Keratinocyte (primary cell): ENCODE measurements around the gene KLHL29. TPM values are rescaled to one million over a fixed set of nuclear protein-coding genes. Genes with fewer than 3 reads are reported as not detected.

Experiments
- DNase-seq: peaks from one replicate; pipeline ENCODE4 v3.0.0-alpha.2; 2011; ENCODE audit warnings: low read depth, missing footprints, low spot score
- FAIRE-seq: peaks from 2 replicates; lab custom pipeline; 2011; peaks lifted over from hg19 to GRCh38; lab: Jason Lieb, UNC
- H2AFZ ChIP-seq: 2 replicates; pipeline ENCODE4 v1.6.0; 2012; ENCODE audit warnings: low read length, control low read depth, inconsistent platforms; ENCODE audit not compliant: control insufficient read depth
- H3K27ac ChIP-seq: 2 replicates; pipeline ENCODE4 v1.5.1; 2011; ENCODE audit warnings: low read length; ENCODE audit not compliant: control insufficient read depth, insufficient read depth
- H3K27me3 ChIP-seq: 3 replicates; pipeline ENCODE4 v1.6.0; 2011; ENCODE audit warnings: low read length; ENCODE audit not compliant: control insufficient read depth, insufficient read depth; ENCODE audit errors: extremely low read depth
- H3K36me3 ChIP-seq, 2 experiments: 2 replicates in 1 of 2; 3 replicates in 1 of 2; pipeline ENCODE4 v1.5.1; 2011; ENCODE audit warnings: low read length in 2 of 2, mild to moderate bottlenecking in 1 of 2; ENCODE audit not compliant: control insufficient read depth in 2 of 2, insufficient read depth in 2 of 2; ENCODE audit errors: extremely low read depth in 1 of 2
- H3K4me1 ChIP-seq: 3 replicates; pipeline ENCODE4 v1.5.1; 2011; ENCODE audit warnings: low read length; ENCODE audit not compliant: control insufficient read depth, insufficient read depth; ENCODE audit errors: extremely low read depth
- H3K4me2 ChIP-seq: 3 replicates; pipeline ENCODE4 v1.6.0; 2011; ENCODE audit warnings: low read depth, low read length; ENCODE audit not compliant: control insufficient read depth, insufficient read depth; ENCODE audit errors: extremely low read depth
- H3K4me3 ChIP-seq, 3 experiments: fragments of 200-600 bp in 1 of 3; sonication (generic) in 1 of 3; 2 replicates in 2 of 3; 3 replicates in 1 of 3; pipeline ENCODE4 v1.5.1; 2011 to 2016; ENCODE audit warnings: low read length in 3 of 3, mild to moderate bottlenecking in 3 of 3, control low read depth in 2 of 3, inconsistent platforms in 1 of 3, low read depth in 1 of 3, mixed read lengths in 1 of 3, mixed run types in 1 of 3, moderate library complexity in 1 of 3; ENCODE audit not compliant: control insufficient read depth in 2 of 3, insufficient read depth in 2 of 3; ENCODE audit errors: extremely low read depth in 1 of 3
- H3K79me2 ChIP-seq: 2 replicates; pipeline ENCODE4 v1.6.0; 2012; ENCODE audit warnings: low read length; ENCODE audit not compliant: control insufficient read depth, insufficient read depth
- H3K9ac ChIP-seq: 3 replicates; pipeline ENCODE4 v1.6.0; 2011; ENCODE audit warnings: low read length; ENCODE audit not compliant: control insufficient read depth, insufficient read depth; ENCODE audit errors: extremely low read depth
- H3K9me1 ChIP-seq: 3 replicates; pipeline ENCODE4 v1.6.0; 2011; ENCODE audit warnings: low read length; ENCODE audit not compliant: control insufficient read depth, insufficient read depth; ENCODE audit errors: extremely low read depth
- H3K9me3 ChIP-seq: 2 replicates; pipeline ENCODE4 v1.5.1; 2012; ENCODE audit warnings: low read depth, low read length; ENCODE audit not compliant: control insufficient read depth
- H4K20me1 ChIP-seq: 3 replicates; pipeline ENCODE4 v1.6.0; 2011; ENCODE audit warnings: low read length; ENCODE audit not compliant: control insufficient read depth, insufficient read depth; ENCODE audit errors: extremely low read depth
- EZH2 ChIP-seq: IDR thresholded peaks from one replicate; pipeline ENCODE4 v1.6.1; 2012; ENCODE audit warnings: inconsistent platforms, mild to moderate bottlenecking, low read length, moderate library complexity
- dilution Hi-C: fragments of 300-500 bp; cut with MboI; formaldehyde crosslinking; loops from one replicate; pipeline ENCODE4 v1.7.0; 2020; ENCODE audit warnings: low sequenced_read_pairs; ENCODE audit not compliant: extremely low pct_ligation_motif_present
- polyA plus RNA-seq, 5 experiments: library from polyadenylated mRNA; depleted of rRNA in 3 of 5; stranded (reverse) in 3 of 5; stranded (forward) in 1 of 5; unstranded in 1 of 5; fragments of >200 nt; gene quantifications; 1 replicate in 1 of 5; 2 replicates in 3 of 5; 3 replicates in 1 of 5; pipeline versions ENCODE4 v1.2.1 to v1.2.3, GENCODE V29; 2011 to 2012; ENCODE audit warnings: missing spikeins in 2 of 5, low read depth in 1 of 5, low replicate concordance in 1 of 5
- TF ChIP-seq, protein P1 (sequence below), 3 experiments: IDR thresholded peaks in 1 of 3; conservative IDR thresholded peaks in 1 of 3; optimal IDR thresholded peaks in 1 of 3; 2 replicates in 2 of 3; 3 replicates in 1 of 3; pipeline versions ENCODE3 to v1.5.1; 2011; ENCODE audit warnings: low read length in 3 of 3, mild to moderate bottlenecking in 3 of 3, moderate library complexity in 2 of 3, control low read depth in 1 of 3, inconsistent platforms in 1 of 3; ENCODE audit not compliant: insufficient read depth in 2 of 3; ENCODE audit errors: extremely low read depth in 1 of 3

KLHL29 gene
- polyA plus RNA-seq, 1 donor (not counting 4 experiments of a cell fraction or from before 2014, with no cell fraction given): 4.7 TPM

DNA sequence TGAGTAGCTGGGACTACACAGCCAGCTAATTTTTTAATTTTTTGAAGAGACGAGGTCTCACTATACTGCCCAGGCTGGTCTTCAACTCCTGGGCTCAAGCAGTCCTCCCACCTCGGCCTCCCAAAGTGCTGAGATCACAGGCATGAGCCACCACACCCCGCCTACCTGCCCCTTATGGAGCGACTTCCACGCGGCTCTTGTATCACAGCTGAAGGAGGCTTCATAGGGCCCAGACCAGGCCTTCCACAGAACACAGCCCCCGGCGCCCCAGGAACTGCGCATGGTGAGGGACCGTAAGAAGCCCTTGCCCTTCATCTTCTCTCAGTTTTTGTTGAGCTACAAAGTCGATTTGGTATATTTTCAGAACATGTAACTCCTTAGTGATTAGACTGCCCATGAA is 220.3 kb downstream of the KLHL29 start:
- no peak for FAIRE-seq
- Histone ChIP-seq H3K9me1 (no peaks in the 10 kb centered on the region), H3K4me1 (peaks cover 3% of the 10 kb centered on the region), H3K36me3 (no peaks in the 10 kb centered on the region), H3K4me2 (no peak overlapping the region), H4K20me1 (no peaks in the 10 kb centered on the region), H3K27me3 (no peaks in the 10 kb centered on the region), H3K27ac (no peak overlapping the region), H2AFZ (no peak overlapping the region), H3K4me3 (no peak overlapping the region), H3K79me2 (no peaks in the 10 kb centered on the region), H3K9ac (no peak overlapping the region), H3K9me3 (peaks cover 4% of the 10 kb centered on the region)
- TF ChIP-seq, protein P1, sequence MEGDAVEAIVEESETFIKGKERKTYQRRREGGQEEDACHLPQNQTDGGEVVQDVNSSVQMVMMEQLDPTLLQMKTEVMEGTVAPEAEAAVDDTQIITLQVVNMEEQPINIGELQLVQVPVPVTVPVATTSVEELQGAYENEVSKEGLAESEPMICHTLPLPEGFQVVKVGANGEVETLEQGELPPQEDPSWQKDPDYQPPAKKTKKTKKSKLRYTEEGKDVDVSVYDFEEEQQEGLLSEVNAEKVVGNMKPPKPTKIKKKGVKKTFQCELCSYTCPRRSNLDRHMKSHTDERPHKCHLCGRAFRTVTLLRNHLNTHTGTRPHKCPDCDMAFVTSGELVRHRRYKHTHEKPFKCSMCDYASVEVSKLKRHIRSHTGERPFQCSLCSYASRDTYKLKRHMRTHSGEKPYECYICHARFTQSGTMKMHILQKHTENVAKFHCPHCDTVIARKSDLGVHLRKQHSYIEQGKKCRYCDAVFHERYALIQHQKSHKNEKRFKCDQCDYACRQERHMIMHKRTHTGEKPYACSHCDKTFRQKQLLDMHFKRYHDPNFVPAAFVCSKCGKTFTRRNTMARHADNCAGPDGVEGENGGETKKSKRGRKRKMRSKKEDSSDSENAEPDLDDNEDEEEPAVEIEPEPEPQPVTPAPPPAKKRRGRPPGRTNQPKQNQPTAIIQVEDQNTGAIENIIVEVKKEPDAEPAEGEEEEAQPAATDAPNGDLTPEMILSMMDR (optimal IDR thresholded peaks at IDR 0.05 in 1 of 3, IDR thresholded peaks at IDR 0.05 in 1 of 3, conservative IDR thresholded peaks at IDR 0.05 in 1 of 3; ENCODE audit: extremely low read depth in 1 of 3, insufficient read depth in 2 of 3, low read length in 3 of 3): no peak
- no peak for TF ChIP-seq EZH2
- DNase-seq: no peak
- dilution Hi-C loops: no loop called here

DNA sequence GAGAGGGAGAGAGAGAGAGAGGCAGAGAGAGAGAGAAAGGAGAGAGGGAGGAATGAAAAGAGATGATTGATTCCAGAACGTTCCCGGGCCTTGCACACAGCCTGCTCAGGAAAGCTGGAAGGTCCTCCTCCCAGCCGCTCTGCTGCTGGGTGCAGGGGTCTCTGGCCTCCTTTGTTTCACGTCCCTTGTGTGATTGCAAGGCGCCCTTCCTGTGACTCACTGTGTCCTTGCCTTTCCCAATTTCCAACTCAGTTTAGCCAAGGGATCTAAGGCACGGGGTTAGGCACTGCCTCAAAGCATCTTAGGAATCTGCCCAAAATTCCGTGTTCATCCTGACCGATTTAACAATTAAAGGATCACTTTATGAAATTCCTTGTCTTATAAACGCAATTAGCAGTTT is 221.2 kb downstream of the KLHL29 start:
- Histone ChIP-seq H3K9ac (no peak overlapping the region), H3K27me3 (no peaks in the 10 kb centered on the region), H3K36me3 (no peaks in the 10 kb centered on the region), H3K9me1 (no peaks in the 10 kb centered on the region), H3K4me1 (peaks cover 3% of the 10 kb centered on the region), H3K79me2 (no peaks in the 10 kb centered on the region), H2AFZ (no peak overlapping the region), H3K4me2 (no peak overlapping the region), H4K20me1 (no peaks in the 10 kb centered on the region), H3K4me3 (no peak overlapping the region), H3K9me3 (peaks cover 4% of the 10 kb centered on the region), H3K27ac (no peak overlapping the region)
- DNase-seq: no peak
- FAIRE-seq: no peak
- no peak for TF ChIP-seq EZH2
- TF ChIP-seq, protein P1 (optimal IDR thresholded peaks at IDR 0.05 in 1 of 3, IDR thresholded peaks at IDR 0.05 in 1 of 3, conservative IDR thresholded peaks at IDR 0.05 in 1 of 3; ENCODE audit: extremely low read depth in 1 of 3, insufficient read depth in 2 of 3, low read length in 3 of 3): no peak
- dilution Hi-C loops: no loop called here
